Natural killer cell (primary cell): Measurements from ENCODE around the gene FOXE3. TPM values are rescaled to one million over a fixed set of nuclear protein-coding genes. Genes with fewer than 3 reads are reported as not detected.

Experiments
- ATAC-seq, 3 donors: fragments of 150-1000 bp in 2 of 3; fragments of 200-7000 bp in 1 of 3; cut with Tn5 transposase; 1 replicate in 1 of 3; 2 replicates in 2 of 3; pipeline ENCODE4 v1.10.0; 2021; ENCODE audit warnings: mild to moderate bottlenecking in 2 of 3, moderate library complexity in 2 of 3
- DNase-seq, 2 donors: peaks; one replicate each; pipeline versions ENCODE4 v3.0.0 to v3.0.0-alpha.2; 2013 to 2021; ENCODE audit warnings: mixed read lengths in 1 of 2
- H3K27ac ChIP-seq: one replicate; pipeline ENCODE4 v1.5.1; 2013; ENCODE audit warnings: mild to moderate bottlenecking, low read length
- H3K27me3 ChIP-seq: one replicate; pipeline ENCODE4 v1.6.1; 2013; ENCODE audit warnings: low read length; ENCODE audit not compliant: control insufficient read depth, insufficient read depth
- H3K36me3 ChIP-seq: one replicate; pipeline ENCODE4 v1.6.1; 2013; ENCODE audit warnings: low read length; ENCODE audit not compliant: control insufficient read depth, insufficient read depth
- H3K4me1 ChIP-seq: one replicate; pipeline ENCODE4 v1.6.1; 2013; ENCODE audit warnings: low read length; ENCODE audit not compliant: control insufficient read depth, insufficient read depth
- H3K4me3 ChIP-seq: one replicate; pipeline ENCODE4 v1.5.1; 2013; ENCODE audit warnings: low read length
- H3K9me3 ChIP-seq: one replicate; pipeline ENCODE4 v1.6.1; 2013; ENCODE audit warnings: low read length; ENCODE audit not compliant: control insufficient read depth, insufficient read depth
- H3K27ac Mint-ChIP-seq, 2 donors: one replicate each; pipeline ENCODE4 v1.8.0; 2022; ENCODE audit warnings: mild to moderate bottlenecking in 2 of 2, mixed read lengths in 2 of 2, moderate library complexity in 1 of 2
- H3K27me3 Mint-ChIP-seq, 2 donors: one replicate each; pipeline ENCODE4 v1.8.0; 2022; ENCODE audit warnings: low read depth in 2 of 2, mixed read lengths in 2 of 2
- H3K36me3 Mint-ChIP-seq: one replicate; pipeline ENCODE4 v1.8.0; 2022; ENCODE audit warnings: mixed read lengths
- H3K4me1 Mint-ChIP-seq, 2 donors: one replicate each; pipeline ENCODE4 v1.8.0; 2022; ENCODE audit warnings: mixed read lengths in 2 of 2
- H3K4me3 Mint-ChIP-seq: one replicate; pipeline ENCODE4 v1.8.0; 2022; ENCODE audit warnings: mild to moderate bottlenecking, moderate library complexity, mixed read lengths
- H3K9me3 Mint-ChIP-seq, 2 donors: one replicate each; pipeline ENCODE4 v1.8.0; 2022; ENCODE audit warnings: mixed read lengths in 2 of 2
- WGBS: methylation state at CpG from one replicate; pipeline ENCODE4 v1.1.7; 2013; ENCODE audit warnings: missing lambda C conversion rate; ENCODE audit not compliant: insufficient coverage; 5-methylcytosine and 5-hydroxymethylcytosine counted together
- intact Hi-C: fragments of 100-400 bp; cut with micrococcal nuclease; formaldehyde crosslinking; loops from one replicate; pipeline ENCODE4 v1.14.2; 2022
- total RNA-seq, 4 donors: library from RNA; stranded (reverse); fragments of 120-200 nt in 1 of 4; gene quantifications; one replicate each; pipeline versions ENCODE4 v1.2.3 to v1.2.4, GENCODE V29; 2013 to 2022
- TF ChIP-seq, protein P1 (sequence below): fragments of 200-600 bp; IDR thresholded peaks from one replicate; pipeline ENCODE4 v1.8.0; 2022; ENCODE audit warnings: antibody characterized with exemption

FOXE3 gene
- total RNA-seq, 3 donors from 2014 or later (not counting 1 experiment from before 2014, with no cell fraction given): not detected

DNA sequence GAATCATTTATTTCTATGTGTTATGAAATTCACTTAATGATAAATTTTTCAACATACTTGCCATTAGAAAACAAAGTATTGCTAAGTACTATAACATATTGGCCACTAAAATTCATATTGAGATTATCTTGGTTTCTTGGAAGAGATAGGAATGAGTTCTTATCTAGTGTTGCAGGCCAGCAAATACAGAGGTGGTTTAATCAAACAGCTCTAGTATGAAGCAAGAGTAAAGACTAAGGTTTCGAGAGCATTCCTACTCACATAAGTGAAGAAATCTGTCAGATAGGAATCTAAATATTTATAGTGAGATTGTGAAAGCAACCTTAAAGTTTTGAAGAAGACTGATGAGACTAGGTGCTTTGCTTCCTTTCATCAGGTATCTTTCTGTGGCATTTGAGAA lies 37.9 kb upstream of the FOXE3 start:
- no peak for DNase-seq
- no peak overlapping the region for H3K4me3 Mint-ChIP-seq
- H3K27me3 Mint-ChIP-seq: no peaks in the 10 kb centered on the region
- no peaks in the 10 kb centered on the region for H3K27me3 ChIP-seq
- H3K9me3 Mint-ChIP-seq: no peaks in the 10 kb centered on the region
- TF ChIP-seq, protein P1, sequence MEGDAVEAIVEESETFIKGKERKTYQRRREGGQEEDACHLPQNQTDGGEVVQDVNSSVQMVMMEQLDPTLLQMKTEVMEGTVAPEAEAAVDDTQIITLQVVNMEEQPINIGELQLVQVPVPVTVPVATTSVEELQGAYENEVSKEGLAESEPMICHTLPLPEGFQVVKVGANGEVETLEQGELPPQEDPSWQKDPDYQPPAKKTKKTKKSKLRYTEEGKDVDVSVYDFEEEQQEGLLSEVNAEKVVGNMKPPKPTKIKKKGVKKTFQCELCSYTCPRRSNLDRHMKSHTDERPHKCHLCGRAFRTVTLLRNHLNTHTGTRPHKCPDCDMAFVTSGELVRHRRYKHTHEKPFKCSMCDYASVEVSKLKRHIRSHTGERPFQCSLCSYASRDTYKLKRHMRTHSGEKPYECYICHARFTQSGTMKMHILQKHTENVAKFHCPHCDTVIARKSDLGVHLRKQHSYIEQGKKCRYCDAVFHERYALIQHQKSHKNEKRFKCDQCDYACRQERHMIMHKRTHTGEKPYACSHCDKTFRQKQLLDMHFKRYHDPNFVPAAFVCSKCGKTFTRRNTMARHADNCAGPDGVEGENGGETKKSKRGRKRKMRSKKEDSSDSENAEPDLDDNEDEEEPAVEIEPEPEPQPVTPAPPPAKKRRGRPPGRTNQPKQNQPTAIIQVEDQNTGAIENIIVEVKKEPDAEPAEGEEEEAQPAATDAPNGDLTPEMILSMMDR: no peak
- H3K36me3 Mint-ChIP-seq: no peaks in the 10 kb centered on the region
- no peak for ATAC-seq
- no CpG with 5 or more reads among the region's 1 CpG for WGBS
- H3K9me3 ChIP-seq: no peaks in the 10 kb centered on the region
- H3K27ac Mint-ChIP-seq: no peak overlapping the region
- H3K4me1 ChIP-seq: no peaks in the 10 kb centered on the region
- no peaks in the 10 kb centered on the region for H3K4me1 Mint-ChIP-seq
- H3K36me3 ChIP-seq: peaks cover 41% of the 10 kb centered on the region
- H3K4me3 ChIP-seq: no peak overlapping the region
- intact Hi-C loops: no loop called here
- no peak overlapping the region for H3K27ac ChIP-seq

GRCh38 chr1:47380699-47381098 lies 35.4 kb upstream of the FOXE3 start:
- H3K4me3 Mint-ChIP-seq: no peak overlapping the region
- no peak for ATAC-seq
- H3K27me3 ChIP-seq: no peaks in the 10 kb centered on the region
- no peaks in the 10 kb centered on the region for H3K4me1 ChIP-seq
- no peaks in the 10 kb centered on the region for H3K36me3 Mint-ChIP-seq
- H3K36me3 ChIP-seq: peaks cover 22% of the 10 kb centered on the region
- no peaks in the 10 kb centered on the region for H3K4me1 Mint-ChIP-seq
- H3K27ac Mint-ChIP-seq: no peak overlapping the region
- no peak overlapping the region for H3K27ac ChIP-seq
- no peaks in the 10 kb centered on the region for H3K27me3 Mint-ChIP-seq
- no peak for DNase-seq
- no peaks in the 10 kb centered on the region for H3K9me3 Mint-ChIP-seq
- H3K9me3 ChIP-seq: no peaks in the 10 kb centered on the region
- intact Hi-C loops: no loop called here
- no peak overlapping the region for H3K4me3 ChIP-seq
- TF ChIP-seq, protein P1: no peak
- WGBS: 100% methylated on average over 1 of the region's 5 CpGs

DNA sequence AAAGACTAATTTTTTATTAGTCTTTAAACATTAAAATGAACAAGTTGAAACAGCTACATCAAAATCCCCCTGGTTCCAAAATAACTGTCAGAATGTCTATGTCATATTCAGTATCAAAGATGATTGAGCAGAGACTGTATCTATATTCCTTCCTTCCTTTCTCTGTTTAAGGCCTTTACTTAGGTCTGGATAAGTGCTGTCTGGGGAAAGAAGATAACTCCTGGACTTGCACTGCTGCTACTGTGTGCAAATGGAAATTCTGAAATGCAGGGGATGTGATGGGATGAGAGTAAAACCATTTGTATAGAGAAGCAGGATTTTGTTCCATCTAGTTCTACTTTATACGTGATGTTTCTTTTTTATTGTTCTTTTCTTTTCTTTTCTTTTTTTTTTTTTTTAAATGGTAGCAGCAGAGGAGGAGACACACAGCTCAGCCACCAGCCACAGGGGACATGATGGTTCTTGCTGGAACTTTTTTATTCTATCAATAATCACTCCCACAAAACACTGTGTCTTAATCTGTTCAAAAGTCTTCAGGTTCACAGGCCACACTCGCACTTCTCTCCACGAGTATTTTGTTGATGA lies 33.6 kb upstream of the FOXE3 start:
- Histone ChIP-seq H3K27ac (no peak overlapping the region), H3K4me1 (no peaks in the 10 kb centered on the region), H3K4me3 (no peak overlapping the region), H3K27me3 (no peaks in the 10 kb centered on the region), H3K36me3 (peaks cover 14% of the 10 kb centered on the region), H3K9me3 (no peaks in the 10 kb centered on the region)
- no CpG with 5 or more reads among the region's 3 CpGs for WGBS
- no peak overlapping the region for H3K4me3 Mint-ChIP-seq
- intact Hi-C loops: no loop called here
- no peaks in the 10 kb centered on the region for H3K9me3 Mint-ChIP-seq
- no peak for DNase-seq
- no peaks in the 10 kb centered on the region for H3K36me3 Mint-ChIP-seq
- H3K27ac Mint-ChIP-seq: no peak overlapping the region
- ATAC-seq: no peak
- no peaks in the 10 kb centered on the region for H3K4me1 Mint-ChIP-seq
- TF ChIP-seq, protein P1: no peak
- H3K27me3 Mint-ChIP-seq: no peaks in the 10 kb centered on the region

GRCh38 chr1:47384083-47384482 lies 32.0 kb upstream of the FOXE3 start:
- Mint-ChIP-seq H3K27me3 (no peaks in the 10 kb centered on the region), H3K4me1 (no peaks in the 10 kb centered on the region), H3K4me3 (no peak overlapping the region), H3K9me3 (no peaks in the 10 kb centered on the region), H3K27ac (no peak overlapping the region), H3K36me3 (no peaks in the 10 kb centered on the region)
- 100% methylated on average over 3 of the region's 3 CpGs for WGBS
- TF ChIP-seq, protein P1: no peak
- H3K4me1 ChIP-seq: no peaks in the 10 kb centered on the region
- peaks cover 6% of the 10 kb centered on the region for H3K36me3 ChIP-seq
- no peaks in the 10 kb centered on the region for H3K27me3 ChIP-seq
- intact Hi-C loops: no loop called here
- DNase-seq (no peak), ATAC-seq (no peak)
- H3K4me3 ChIP-seq: no peak overlapping the region
- no peak overlapping the region for H3K27ac ChIP-seq
- no peaks in the 10 kb centered on the region for H3K9me3 ChIP-seq
